Loucy (cell line): ENCODE data around the gene LRRC63.
A peak's percentile ranks its signal among the peaks of the same experiment; 100 is the strongest.

Source experiments
- H2AFZ ChIP-seq: fragments of 200-600 bp; sonication (generic); 2 replicates; pipeline ENCODE4 v1.6.0; 2016; ENCODE audit warnings: antibody characterized with exemption, mild to moderate bottlenecking, low read length, moderate library complexity
- H3F3A ChIP-seq: fragments of 200-600 bp; 2 replicates; pipeline ENCODE4 v1.6.0; 2016; ENCODE audit warnings: antibody characterized with exemption, low read depth, mild to moderate bottlenecking
- H3K27me3 ChIP-seq: fragments of 200-600 bp; sonication (generic); 2 replicates; pipeline ENCODE4 v1.6.1; 2014; ENCODE audit warnings: low read length, mild to moderate bottlenecking; ENCODE audit not compliant: insufficient read depth, poor library complexity, severe bottlenecking
- H3K36me3 ChIP-seq: fragments of 200-600 bp; sonication (generic); 2 replicates; pipeline ENCODE4 v1.6.1; 2016; ENCODE audit warnings: low read length; ENCODE audit not compliant: insufficient read depth
- H3K4me1 ChIP-seq: fragments of 200-600 bp; sonication (generic); 2 replicates; pipeline ENCODE4 v1.5.1; 2014; ENCODE audit warnings: low read length, mild to moderate bottlenecking; ENCODE audit not compliant: insufficient read depth, poor library complexity, severe bottlenecking
- H3K4me2 ChIP-seq: fragments of 200-600 bp; sonication (generic); 2 replicates; pipeline ENCODE4 v1.6.0; 2014; ENCODE audit warnings: antibody characterized with exemption, low read length, low read depth, mild to moderate bottlenecking; ENCODE audit not compliant: poor library complexity, severe bottlenecking
- H3K4me3 ChIP-seq: fragments of 200-600 bp; sonication (generic); 2 replicates; pipeline ENCODE4 v1.5.1; 2014; ENCODE audit warnings: low read length, mild to moderate bottlenecking, mixed read lengths; ENCODE audit not compliant: poor library complexity, severe bottlenecking
- H3K79me2 ChIP-seq: fragments of 200-600 bp; sonication (generic); 2 replicates; pipeline ENCODE4 v1.6.1; 2014; ENCODE audit warnings: low read length; ENCODE audit not compliant: insufficient read depth
- H3K9ac ChIP-seq: fragments of 200-600 bp; sonication (generic); 2 replicates; pipeline ENCODE4 v1.6.0; 2014; ENCODE audit warnings: mild to moderate bottlenecking, low read depth, low read length, moderate library complexity; ENCODE audit not compliant: poor library complexity, severe bottlenecking
- H3K9me2 ChIP-seq: fragments of 200-600 bp; sonication (generic); replicated peaks from 2 replicates; pipeline ENCODE4 v1.6.1; 2016; ENCODE audit warnings: low read depth, low read length, mixed read lengths
- H3K9me3 ChIP-seq: fragments of 200-600 bp; sonication (generic); 2 replicates; pipeline ENCODE4 v1.6.1; 2014; ENCODE audit warnings: mild to moderate bottlenecking, antibody characterized with exemption, low read length, low read depth; ENCODE audit not compliant: insufficient read depth
- H4K20me1 ChIP-seq: fragments of 200-600 bp; sonication (generic); 2 replicates; pipeline ENCODE4 v1.6.0; 2014; ENCODE audit warnings: antibody characterized with exemption, low read length, mild to moderate bottlenecking; ENCODE audit not compliant: insufficient read depth, poor library complexity, severe bottlenecking
- CTCF ChIP-seq: fragments of 200-600 bp; sonication (generic); conservative IDR thresholded peaks from 2 replicates; pipeline ENCODE4 v1.5.1; 2014; ENCODE audit warnings: mild to moderate bottlenecking, antibody characterized with exemption, low read length
- EZH2phosphoT487 ChIP-seq: fragments of 200-600 bp; IDR thresholded peaks from 2 replicates; pipeline ENCODE4 v1.6.1; 2018; ENCODE audit warnings: antibody characterized with exemption, mild to moderate bottlenecking, moderate library complexity, borderline replicate concordance

Gene LRRC63

GRCh38 chr13:46288570-46289259, 77.0 kb downstream of the LRRC63 start:
- Histone ChIP-seq H3K4me3 (no peak overlapping the region), H2AFZ (peak overlapping the region; percentile 11; the same call in 1 of the 2 replicates), H3K79me2 (no peaks in the 10 kb centered on the region), H3K4me2 (no peak overlapping the region), H3K4me1 (peaks cover 3% of the 10 kb centered on the region), H3K9ac (no peak overlapping the region), H3K27me3 (no peaks in the 10 kb centered on the region), H4K20me1 (no peaks in the 10 kb centered on the region), H3K9me2 (no peaks in the 10 kb centered on the region), H3K36me3 (no peaks in the 10 kb centered on the region), H3F3A (no peaks in the 10 kb centered on the region), H3K9me3 (no peaks in the 10 kb centered on the region)
- peak; percentile 96 for TF ChIP-seq CTCF
- no peak for TF ChIP-seq EZH2phosphoT487

- Histone ChIP-seq H2AFZ (no peak overlapping the region), H3K4me3 (no peak overlapping the region), H3K4me1 (peaks cover 3% of the 10 kb centered on the region), H3F3A (no peaks in the 10 kb centered on the region), H3K79me2 (no peaks in the 10 kb centered on the region), H3K9ac (no peak overlapping the region), H3K27me3 (no peaks in the 10 kb centered on the region), H3K9me3 (no peaks in the 10 kb centered on the region), H4K20me1 (no peaks in the 10 kb centered on the region), H3K9me2 (no peaks in the 10 kb centered on the region), H3K36me3 (no peaks in the 10 kb centered on the region), H3K4me2 (no peak overlapping the region)
- TF ChIP-seq EZH2phosphoT487 = no peak
- TF ChIP-seq CTCF = no peak; the same call in 1 of the 2 replicates
Observed at GRCh38 chr13:46289260-46289955, 77.7 kb downstream of the LRRC63 start.

GRCh38 chr13:46290434-46290833, 78.7 kb downstream of the LRRC63 start:
- H3F3A ChIP-seq = 0 out of 2 replicates have a peak, but pooled peaks cover 3% of the 10 kb centered on the region
- no peak for TF ChIP-seq CTCF
- TF ChIP-seq EZH2phosphoT487 = no peak
- H3K9me3 ChIP-seq = no peaks in the 10 kb centered on the region
- no peak overlapping the region for H2AFZ ChIP-seq
- no peaks in the 10 kb centered on the region for H4K20me1 ChIP-seq
- H3K4me3 ChIP-seq = no peak overlapping the region
- no peak overlapping the region for H3K4me2 ChIP-seq
- H3K9me2 ChIP-seq = no peaks in the 10 kb centered on the region
- H3K36me3 ChIP-seq = no peaks in the 10 kb centered on the region
- H3K27me3 ChIP-seq = no peaks in the 10 kb centered on the region
- H3K79me2 ChIP-seq = no peaks in the 10 kb centered on the region
- H3K9ac ChIP-seq = no peak overlapping the region
- H3K4me1 ChIP-seq = peaks cover 9% of the 10 kb centered on the region
